HG03565 (cell line): ENCODE results near the gene PTPRN2.

ENCODE experiments used
- ATAC-seq: cut with Tn5 transposase; IDR thresholded peaks from one replicate; pipeline ENCODE4 v1.9.1; 2021; ENCODE audit warnings: mild to moderate bottlenecking, moderate library complexity; ENCODE audit not compliant: unreplicated experiment

Gene PTPRN2

DNA sequence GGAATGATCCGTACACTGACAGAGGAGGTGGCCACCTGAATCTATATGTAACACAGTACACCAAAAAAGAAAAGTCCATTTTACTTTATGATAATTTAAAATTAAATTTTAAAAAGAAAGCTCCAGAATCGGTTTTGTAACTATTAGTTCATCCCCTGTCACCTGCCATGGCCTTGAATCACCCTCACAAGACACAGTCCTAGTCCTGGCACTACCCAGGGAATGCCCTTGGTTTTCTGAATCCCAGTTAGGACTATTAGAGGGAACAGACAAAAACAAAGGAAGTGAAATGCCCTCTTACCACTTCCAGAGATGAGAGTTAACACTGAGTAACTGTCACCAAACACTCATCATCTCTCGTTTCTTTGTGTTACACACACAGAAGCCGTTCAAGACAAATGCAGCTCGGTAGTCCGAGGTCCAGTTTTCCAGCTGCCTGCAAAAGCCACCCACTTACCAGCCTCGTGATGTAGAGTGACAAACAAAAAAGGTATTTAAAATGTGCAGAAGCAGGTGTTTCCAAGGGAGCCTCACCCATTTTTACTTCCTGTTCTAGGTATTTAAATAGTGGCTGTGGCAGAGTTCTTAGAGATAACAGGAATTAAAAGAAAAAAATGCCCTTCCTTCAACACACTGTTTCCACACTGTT lies 6.1 kb downstream of the PTPRN2 start:
- ATAC-seq = no peak

- no peak for ATAC-seq
These were observed 7.7 kb downstream of the PTPRN2 start for GRCh38 chr7:158579662-158580646.

DNA sequence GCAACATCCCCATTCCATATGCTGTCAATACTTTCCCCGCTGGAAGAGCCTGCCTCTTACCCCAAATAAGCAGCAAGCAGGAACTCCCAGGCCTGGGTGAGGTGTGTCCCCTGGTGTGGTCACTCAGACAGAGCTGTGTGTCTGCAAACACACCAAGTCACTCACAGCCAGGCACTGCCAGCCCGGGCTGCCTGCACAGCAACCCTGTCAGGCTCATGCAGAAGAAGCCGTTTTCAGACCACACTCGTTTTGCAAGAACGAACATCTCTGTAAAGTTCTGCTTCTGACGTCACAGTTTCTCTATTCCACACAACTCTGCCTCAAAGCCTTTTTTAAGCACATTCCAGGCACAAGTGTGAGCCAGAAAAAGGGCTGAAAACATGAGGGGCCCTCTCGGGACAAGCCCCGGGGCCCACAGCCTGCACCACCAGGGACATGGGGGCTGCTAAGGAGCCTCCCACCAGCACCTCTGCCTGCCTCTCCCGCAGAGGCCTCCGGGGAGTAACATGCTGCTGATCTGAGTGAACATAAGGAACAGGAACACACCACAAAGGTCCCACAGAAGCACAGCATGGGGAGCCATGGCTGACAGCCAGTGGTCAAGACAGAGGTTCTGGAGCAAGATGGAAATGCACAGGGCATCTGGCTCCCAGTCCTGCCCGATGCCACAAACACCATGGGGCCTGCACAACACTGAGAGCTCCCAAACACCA lies 11.4 kb downstream of the PTPRN2 start:
- no peak for ATAC-seq

DNA sequence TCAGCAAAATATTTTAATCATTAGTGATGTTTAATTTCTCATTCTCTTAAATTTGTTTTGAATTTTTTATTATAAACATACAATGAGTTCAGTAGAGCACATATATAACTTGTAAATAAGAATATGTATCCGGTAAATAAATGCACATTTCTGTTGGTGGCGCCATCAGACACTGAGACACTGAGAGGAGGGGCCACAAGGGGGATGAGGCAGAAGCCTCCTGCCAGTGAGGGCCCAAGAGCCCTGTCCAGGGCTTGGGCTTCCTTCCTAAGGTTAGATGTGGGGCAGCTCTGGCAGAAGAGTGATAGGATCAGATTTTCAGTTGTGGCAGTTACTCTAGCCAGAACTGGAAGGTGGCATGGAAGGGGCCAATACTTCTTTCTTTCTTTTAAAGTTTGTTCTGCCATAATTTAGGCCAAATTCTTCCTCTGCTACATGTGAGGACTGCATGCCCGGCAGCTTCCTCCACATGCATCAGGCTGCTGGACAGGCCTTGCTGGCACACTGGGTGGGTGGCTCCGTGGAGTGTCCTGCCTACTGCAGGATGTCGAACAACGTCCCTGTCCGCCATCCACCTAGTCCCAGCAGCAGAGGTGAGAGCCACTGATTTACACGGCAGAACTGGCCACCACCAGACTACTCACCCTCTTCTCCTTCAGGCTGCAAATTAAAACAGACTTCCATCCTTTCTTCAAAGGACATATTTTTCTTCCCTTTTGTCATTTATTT lies 13.2 kb downstream of the PTPRN2 start:
- ATAC-seq = no peak

DNA sequence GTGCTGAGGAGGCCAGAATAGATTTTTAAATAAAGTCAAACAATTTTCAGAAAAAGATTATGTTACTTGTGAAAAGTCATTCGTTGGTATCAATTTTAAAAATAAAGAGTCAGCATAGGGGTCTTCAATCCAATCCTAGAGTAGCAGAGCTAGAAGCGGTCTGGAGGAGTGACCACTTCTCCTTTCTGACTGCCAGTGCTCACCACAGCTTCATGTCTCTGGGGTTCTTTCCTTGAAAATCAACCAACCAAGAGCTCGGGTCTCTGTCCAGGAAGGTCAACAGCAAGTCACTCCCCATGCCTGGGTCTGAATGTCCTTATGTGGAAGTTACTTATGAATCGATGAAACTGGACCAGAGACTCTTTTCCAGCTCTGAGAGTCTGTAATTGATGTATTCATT lies 14.3 kb downstream of the PTPRN2 start:
- ATAC-seq = no peak

DNA sequence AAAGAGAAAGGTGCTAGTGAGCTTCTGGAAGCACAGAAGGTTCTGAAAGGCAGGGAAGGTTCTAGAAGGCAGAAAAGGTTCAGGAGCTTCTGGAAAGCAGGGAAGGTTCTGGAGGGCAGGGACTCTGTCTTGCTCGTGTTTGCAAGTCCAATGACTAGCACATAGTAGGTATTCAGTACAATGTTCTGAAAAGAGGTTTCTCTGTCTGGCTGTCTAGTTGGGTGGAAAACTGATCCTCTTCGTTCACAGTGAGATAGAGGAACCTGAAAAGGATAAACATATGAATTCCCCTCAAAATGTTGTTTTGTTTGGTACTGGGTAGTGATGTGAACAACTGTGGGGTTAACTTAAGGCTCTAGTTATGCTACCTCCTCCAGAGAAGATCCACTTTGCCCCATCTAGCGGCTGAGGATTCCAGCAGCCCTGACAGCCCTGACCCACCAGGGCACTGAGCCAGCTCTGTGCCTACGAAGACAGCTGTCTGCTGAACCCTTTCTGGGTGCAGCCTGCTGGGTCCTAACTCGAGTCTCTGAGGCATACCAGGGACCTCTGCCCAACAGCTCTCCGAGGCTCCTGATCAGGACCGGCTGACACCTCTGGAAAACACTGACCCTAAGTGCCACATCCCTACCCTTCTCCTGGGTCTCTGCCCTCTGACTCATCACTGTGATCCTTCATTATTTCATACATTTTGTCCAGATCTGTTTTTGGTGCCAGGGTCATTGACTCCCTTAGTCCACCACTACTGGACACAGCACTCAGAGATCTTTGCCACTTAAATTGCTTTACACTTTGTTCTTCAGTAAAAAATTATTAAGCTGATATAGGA lies 15.4 kb downstream of the PTPRN2 start:
- ATAC-seq = no peak

- no peak for ATAC-seq
These were observed 17.0 kb downstream of the PTPRN2 start for GRCh38 chr7:158570449-158571170.

DNA sequence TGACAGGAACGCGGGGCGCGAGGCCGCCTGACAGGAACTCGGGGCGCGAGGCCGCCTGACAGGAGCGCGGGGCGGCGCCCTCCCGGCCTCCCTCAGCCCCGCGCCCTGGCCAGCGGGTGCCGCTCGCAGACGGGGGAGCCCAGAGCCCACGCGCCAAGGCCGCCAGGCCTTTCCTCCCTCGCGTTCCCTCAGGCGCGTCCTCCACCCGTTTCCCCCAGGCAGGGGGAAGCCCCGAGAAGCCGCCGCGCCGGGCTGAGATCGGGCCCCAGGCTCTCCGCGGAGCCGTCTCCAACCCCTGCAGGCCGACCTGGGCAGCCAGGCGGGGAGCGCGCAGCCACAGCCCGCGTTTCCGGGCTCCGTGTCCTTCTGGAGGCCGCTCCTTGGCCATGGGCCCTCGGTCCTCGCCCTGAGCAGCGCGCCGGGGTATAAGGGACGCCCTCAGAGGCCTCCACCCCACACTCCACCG lies 17.7 kb downstream of the PTPRN2 start:
- no peak for ATAC-seq

DNA sequence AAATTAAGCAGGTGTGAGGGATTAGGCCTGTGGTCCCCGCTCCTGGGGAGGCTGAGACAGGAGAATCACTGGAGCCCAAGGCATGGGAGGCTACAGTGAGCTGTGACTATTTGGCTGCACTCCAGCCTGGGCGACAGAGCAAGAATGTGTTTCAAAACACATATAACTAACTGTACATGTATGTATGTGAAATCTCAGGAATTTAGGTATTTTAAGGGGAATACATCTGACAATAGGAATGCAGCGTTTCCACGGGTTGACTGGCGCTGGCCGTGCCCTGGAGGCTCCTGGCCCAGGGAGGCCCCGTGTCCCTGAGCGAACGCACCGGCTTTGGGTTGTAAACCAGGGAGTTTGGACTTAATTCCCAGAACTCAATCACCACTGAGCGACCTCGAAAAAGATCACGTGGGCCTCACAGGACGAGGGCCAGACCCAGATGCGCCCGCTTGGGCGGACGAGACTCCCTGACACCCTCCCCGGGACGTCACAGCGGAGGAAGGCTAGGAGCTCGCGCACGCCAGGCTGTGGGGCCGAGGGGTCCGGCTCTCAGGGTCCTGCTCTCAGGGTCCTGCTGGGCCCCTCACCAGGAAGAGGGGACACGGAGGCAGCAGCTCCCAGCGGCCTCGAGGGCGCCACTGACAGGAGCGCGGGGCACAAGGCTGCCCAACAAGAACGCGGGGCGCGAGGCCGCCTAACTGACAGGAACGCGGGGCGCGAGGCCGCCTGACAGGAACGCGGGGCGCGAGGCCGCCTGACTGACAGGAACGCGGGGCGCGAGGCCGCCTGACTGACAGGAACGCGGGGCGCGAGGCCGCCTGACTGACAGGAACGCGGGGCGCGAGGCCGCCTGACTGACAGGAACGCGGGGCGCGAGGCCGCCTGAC lies 18.4 kb downstream of the PTPRN2 start:
- ATAC-seq = no peak

DNA sequence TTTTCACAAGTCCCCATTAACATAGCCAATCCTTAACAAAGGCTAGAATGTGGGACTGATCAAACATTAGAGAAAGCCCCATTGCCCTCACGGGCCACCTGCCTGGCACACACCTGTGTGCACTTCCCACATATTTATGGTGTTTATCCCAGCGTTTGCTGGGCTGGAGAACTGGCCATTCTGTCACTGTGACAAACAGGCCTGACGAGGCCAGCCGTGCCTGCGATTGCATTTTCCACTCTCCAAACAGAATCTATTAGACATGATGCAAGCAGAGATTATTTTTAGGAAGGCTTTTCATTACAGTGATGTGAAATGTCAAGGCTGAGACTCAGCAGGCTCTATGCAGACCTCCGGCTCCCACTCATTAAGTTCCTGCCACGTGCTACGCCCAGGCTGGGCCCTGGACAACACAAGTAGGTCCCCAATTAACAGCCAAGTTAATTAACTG lies 20.4 kb downstream of the PTPRN2 start:
- no peak for ATAC-seq

GRCh38 chr7:158564663-158565035 lies 23.0 kb downstream of the PTPRN2 start:
- ATAC-seq = no peak

- ATAC-seq = no peak
These were observed 23.5 kb downstream of the PTPRN2 start for GRCh38 chr7:158563911-158564662.

DNA sequence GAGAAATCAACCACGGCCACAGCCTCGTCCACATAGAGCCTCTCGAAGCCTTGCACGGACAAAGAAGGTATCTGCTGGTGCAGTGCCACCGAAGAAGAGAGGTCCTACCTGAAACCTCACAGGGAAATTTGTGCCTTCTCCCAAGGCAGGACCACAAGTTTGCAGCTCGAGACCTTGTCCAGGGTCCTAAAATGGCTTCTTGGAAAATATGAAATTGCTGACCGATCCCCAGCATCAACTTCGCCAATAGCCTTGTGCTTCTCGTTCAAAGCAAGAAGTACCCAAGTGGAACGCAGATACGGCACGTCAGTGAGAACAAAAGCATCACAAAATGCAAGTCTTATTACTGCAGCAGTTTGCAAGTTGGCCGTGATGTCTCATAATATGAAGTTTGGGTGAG lies 24.6 kb downstream of the PTPRN2 start:
- no peak for ATAC-seq

DNA sequence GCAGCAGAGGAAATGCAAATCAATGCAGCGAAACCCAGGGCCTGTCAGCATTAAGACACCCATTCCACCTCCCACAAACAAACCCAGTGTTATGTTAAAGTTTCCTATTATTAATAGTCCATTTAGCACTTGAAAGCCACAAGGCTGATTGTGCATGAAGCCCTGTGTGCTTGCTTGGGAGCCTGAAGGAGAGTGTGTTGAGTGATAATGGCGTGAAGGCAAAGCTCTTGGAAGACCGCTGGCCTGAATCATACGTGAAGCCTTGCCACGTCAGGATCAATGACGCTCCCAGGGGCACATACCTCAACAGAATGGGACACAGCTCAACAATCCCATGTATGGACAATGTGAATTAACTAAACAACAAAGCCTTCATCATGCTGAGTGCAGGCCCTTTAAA lies 25.1 kb downstream of the PTPRN2 start:
- no peak for ATAC-seq

DNA sequence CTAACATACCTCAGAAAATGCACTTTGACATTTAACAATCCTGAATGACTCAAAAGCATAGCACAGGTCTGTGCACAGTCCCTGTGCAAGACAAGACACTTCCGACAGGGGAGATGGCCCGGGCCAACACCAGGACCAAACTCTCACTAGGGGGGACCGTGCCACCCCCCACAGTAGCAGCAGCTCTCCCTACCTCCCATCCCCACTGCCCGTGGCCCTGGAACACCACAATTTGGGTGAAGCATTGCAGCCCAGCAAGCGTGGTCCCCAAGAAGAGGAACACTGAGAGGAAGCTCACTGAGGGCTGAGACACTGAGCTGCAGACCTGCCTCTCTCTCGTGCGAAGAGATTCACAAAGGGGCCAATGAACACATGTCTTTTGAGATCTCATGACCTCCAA lies 26.0 kb downstream of the PTPRN2 start:
- no peak for ATAC-seq

DNA sequence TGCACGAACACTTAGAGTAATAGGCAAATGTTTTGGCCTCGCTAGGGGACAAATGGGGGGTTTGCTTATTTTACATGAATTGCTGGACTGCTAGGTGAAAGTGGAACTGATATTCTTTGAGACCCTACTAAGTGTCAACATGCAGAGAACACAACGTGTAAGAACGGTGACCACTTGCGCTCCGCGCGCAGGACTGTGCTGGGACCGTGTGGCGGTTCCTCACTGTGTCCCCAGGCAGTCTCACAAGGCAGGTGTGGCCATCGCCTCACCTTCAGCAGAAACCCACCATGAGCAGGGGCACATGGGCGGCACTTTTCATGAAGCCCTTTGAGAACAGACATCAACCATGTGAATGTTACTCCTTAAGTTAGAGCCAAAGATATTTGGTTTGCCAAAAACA lies 27.2 kb downstream of the PTPRN2 start:
- no peak for ATAC-seq

DNA sequence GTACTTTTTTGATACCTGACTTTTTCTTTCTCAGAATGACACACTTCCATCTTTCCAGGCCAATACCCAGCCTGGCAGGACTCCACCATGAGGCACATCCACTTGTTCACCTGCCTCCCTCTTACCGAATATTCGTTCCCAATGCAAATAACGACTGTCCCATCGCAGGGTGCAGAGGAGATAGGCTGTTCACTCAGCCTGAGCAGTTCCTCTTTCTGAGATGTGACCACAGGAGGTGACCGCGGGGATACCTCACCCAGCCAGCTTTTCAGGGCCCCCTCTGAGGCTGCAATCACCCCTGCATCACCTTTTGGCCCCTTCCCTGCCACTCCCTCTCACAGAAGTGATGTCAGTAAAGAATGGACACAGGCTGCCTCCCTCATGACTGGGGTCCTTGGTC lies 28.3 kb downstream of the PTPRN2 start:
- ATAC-seq = no peak

DNA sequence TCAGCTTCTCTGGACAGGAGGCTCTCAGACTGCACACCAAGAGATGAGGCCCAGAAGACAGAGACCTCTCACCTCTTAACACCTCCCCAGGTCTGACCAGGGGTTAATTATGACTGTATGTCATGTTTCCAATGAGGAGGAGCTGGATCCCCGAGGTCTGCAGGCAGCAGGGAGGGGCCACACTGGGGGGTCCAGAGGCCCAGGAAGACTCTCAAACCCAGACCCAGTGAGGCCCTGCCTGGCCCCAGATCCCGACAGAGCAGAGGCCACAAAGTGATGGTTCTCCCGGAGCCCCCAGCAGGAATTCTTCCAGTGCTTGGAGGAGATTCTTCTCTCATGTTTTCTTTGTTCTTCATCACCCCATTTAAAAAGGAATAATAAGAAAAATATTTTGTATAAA lies 28.8 kb downstream of the PTPRN2 start:
- ATAC-seq = no peak
